Ovary (tissue), 3 donors: Measurements from ENCODE around the gene NNAT.

Experiments
- EP300 ChIP-seq: sonication (generic); formaldehyde crosslinking; IDR thresholded peaks from one replicate; pipeline ENCODE4 v1.6.1; 2017; ENCODE audit warnings: antibody characterized with exemption
- POLR2A ChIP-seq: fragments of 450-650 bp; IDR thresholded peaks from one replicate; pipeline ENCODE4 v1.6.1; 2017; ENCODE audit warnings: antibody characterized with exemption, mild to moderate bottlenecking, moderate library complexity
- TF ChIP-seq, protein P1 (sequence below), 3 donors: fragments of 450-650 bp in 2 of 3; fragments of 200-600 bp in 1 of 3; IDR thresholded peaks; one replicate each; pipeline versions ENCODE4 v1.5.1 to v1.8.0; 2016 to 2022; ENCODE audit warnings: antibody characterized with exemption in 3 of 3, mild to moderate bottlenecking in 1 of 3
- donor health status: DM: no; HTN: no; CAD: no.

DNA sequence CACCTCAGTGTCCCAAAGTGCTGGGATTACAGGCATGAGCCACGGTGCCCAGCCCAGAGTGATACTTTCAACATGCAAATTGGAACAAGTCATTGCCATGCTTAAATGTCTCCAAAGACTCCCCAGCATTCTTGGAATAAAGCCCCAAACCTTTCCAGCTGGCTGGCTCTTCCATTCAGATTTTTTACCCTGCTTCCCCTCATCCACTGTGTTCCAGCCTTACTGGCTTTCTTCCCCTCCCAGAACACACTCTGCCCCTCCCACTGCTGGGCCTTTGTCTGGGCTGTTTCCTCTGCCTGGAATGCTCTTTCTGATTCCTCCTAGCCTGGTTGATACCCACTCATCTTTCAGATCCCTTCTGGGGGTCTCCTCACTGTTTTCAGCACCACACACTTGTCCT is 40.1 kb upstream of the NNAT start:
- TF ChIP-seq, protein P1, sequence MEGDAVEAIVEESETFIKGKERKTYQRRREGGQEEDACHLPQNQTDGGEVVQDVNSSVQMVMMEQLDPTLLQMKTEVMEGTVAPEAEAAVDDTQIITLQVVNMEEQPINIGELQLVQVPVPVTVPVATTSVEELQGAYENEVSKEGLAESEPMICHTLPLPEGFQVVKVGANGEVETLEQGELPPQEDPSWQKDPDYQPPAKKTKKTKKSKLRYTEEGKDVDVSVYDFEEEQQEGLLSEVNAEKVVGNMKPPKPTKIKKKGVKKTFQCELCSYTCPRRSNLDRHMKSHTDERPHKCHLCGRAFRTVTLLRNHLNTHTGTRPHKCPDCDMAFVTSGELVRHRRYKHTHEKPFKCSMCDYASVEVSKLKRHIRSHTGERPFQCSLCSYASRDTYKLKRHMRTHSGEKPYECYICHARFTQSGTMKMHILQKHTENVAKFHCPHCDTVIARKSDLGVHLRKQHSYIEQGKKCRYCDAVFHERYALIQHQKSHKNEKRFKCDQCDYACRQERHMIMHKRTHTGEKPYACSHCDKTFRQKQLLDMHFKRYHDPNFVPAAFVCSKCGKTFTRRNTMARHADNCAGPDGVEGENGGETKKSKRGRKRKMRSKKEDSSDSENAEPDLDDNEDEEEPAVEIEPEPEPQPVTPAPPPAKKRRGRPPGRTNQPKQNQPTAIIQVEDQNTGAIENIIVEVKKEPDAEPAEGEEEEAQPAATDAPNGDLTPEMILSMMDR (IDR thresholded peaks at IDR 0.05) = no peak
- TF ChIP-seq POLR2A = no peak
- TF ChIP-seq EP300 = no peak
